GM21367 (cell line): ENCODE results near the gene ACVR1B.

Experiments
- ATAC-seq: cut with Tn5 transposase; IDR thresholded peaks from one replicate; pipeline ENCODE4 v1.9.1; 2021; ENCODE audit not compliant: unreplicated experiment

ACVR1B gene

DNA sequence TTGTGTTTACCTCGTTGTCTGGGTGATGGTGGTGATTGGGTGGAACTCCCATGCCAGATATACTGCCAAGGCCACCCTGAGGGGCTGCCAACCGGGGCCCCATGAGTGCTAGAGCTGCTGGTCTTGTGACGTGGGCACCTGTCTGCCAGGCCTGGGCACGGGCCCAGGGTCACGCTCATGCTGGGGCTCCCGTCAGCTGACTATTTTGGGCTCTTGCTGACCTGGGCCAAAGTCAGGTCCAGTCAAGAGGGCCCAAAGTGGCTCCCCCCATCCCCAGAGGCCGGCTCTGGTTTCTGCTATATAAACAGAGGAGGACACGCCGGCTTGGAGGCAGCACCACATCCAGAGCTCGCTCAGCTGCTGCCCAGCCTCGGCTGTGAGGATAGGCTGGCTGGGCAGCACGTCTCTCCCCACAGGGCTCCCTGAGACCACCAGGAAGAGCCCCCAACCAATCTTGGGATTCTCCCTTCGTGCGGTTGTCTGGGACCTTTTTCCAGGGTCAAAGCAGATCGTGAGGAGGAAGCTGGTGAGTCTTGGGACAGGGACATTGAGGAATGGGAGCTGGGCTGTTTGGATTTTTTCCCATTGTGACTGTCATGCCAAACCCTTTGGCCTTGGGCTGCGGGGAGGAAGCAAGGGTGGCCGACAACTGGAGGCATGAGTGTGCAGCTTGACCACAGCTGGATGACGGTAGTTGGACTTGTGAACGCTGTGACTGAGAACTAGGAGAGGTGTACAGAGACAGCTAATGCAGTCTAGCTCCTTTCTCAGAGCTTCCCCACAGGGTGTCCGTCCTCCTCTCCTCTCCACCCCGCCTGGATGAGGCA, 92.1 kb downstream of the ACVR1B start:
- no peak for ATAC-seq

DNA sequence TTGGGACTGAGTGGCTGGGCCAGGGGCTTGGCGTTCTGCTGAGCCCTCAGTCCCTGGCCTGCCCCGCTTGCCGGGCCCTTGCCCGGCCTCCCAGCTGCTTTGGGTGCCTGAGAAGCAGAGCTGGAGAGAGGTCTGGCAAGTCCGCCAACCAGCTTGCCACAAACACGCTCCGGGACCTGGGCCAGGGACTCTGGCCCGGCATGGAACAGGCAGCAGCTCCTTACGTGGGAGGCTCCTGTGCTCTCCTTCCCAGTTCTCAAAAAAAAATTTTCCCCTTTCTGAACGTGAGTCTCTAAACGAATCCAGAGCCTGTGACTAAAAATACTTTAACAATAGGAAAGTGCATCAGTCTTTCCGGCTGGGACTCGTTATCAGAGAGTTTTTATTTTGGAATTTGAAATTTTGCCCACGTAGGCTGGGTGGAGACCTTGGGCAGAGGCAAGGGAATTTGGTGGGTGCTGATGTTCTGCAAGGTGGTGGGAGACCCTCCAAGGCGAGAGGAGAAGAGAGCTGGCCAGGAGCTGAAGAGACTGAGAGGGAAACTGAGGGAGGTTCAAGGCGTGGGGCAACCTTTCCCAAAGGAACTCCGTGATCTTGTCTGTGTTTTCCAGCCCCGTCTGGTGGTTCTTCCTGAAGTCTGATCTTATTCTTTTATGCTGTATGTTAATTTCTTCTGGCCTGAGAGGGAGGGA, 92.9 kb downstream of the ACVR1B start:
- ATAC-seq, result no peak

DNA sequence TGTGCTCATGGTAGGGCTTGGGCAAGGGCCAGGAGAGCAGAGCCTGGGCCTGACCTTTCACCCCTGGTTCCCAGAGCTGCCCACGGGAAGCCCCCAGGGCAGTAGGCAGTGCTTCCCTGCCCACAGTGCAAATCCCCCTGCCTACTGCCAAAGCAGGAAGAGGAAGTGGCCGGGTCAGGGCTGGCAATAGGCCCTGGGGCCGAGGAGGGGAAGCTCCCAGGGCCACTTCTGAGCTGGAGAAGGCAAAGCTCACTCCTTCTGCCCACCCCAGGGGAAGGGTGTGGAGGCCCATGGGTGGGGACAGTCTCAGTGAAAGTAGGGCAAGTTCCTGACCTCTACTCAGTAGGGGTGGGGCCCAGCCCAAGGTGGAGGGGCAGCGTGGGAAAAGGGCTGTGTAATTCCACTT, 94.3 kb downstream of the ACVR1B start:
- ATAC-seq, result no peak
